BLaER1 treated with 17β-estradiol and CSF1 and Interleukin-3, amounts not matched to agents 10 nM and 100 nM (cell line): Measurements from ENCODE around the gene PSMA7.
"Not testable (repeated sequence)": the region's sequence is repeated elsewhere in the genome, so short reads cannot be mapped to it uniquely, and the experiment has no call there.

Experiments used
- H3K27ac ChIP-seq, 11 experiments: shearing (Covaris generic); formaldehyde crosslinking; 2 replicates each; pipeline ENCODE4 v1.8.1; 2022
- H3K27me3 ChIP-seq, 11 experiments: shearing (Covaris generic); formaldehyde crosslinking; 2 replicates each; pipeline ENCODE4 v1.8.1; 2022
- H3K36me3 ChIP-seq, 11 experiments: shearing (Covaris generic); formaldehyde crosslinking; 2 replicates each; pipeline ENCODE4 v1.8.1; 2022
- H3K4me1 ChIP-seq, 10 experiments: shearing (Covaris generic); formaldehyde crosslinking; 2 replicates each; pipeline ENCODE4 v1.8.1; 2022
- H3K4me2 ChIP-seq, 11 experiments: shearing (Covaris generic); formaldehyde crosslinking; 2 replicates each; pipeline ENCODE4 v1.8.1; 2022
- H3K4me3 ChIP-seq, 10 experiments: shearing (Covaris generic); formaldehyde crosslinking; 2 replicates each; pipeline ENCODE4 v1.8.1; 2022
- H3K9ac ChIP-seq, 11 experiments: shearing (Covaris generic); formaldehyde crosslinking; 2 replicates each; pipeline ENCODE4 v1.8.1; 2022
- H3K9me3 ChIP-seq, 11 experiments: shearing (Covaris generic); formaldehyde crosslinking; replicated peaks in 1 of 11; 2 replicates each; pipeline ENCODE4 v1.8.1; 2022
- H4K20me1 ChIP-seq, 11 experiments: shearing (Covaris generic); formaldehyde crosslinking; 2 replicates each; pipeline ENCODE4 v1.8.1; 2022
- Cebpa-rat ChIP-seq, 11 experiments: shearing (Covaris generic); IDR thresholded peaks; 2 replicates each; pipeline ENCODE4 v1.8.1; 2022

The PSMA7 gene

GRCh38 chr20:62151835-62152364, 8.7 kb upstream of the PSMA7 start:
- H3K36me3 ChIP-seq = peaks cover 32 to 64% (median 50%) of the 10 kb centered on the region in 11 experiments

GRCh38 chr20:62151225-62151624, 8.0 kb upstream of the PSMA7 start:
- Histone ChIP-seq H3K36me3 (peaks cover 32 to 67% (median 53%) of the 10 kb centered on the region in 11 experiments), H4K20me1 (peaks cover 94 to 100% (median 100%) of the 10 kb centered on the region in 11 experiments), H3K27ac (no peak overlapping the region), H3K9me3 (peaks cover 10 to 21% (median 16%) of the 10 kb centered on the region in 11 experiments; a peak in 19 of 22 replicates), H3K4me1 (peaks cover 9 to 29% (median 24%) of the 10 kb centered on the region in 10 experiments), H3K9ac (peak overlapping the region in 2 of 11 experiments; percentile 5 to 13; a peak in 1 of 22 replicates), H3K27me3 (no peaks in the 10 kb centered on the region), H3K4me3 (no peak overlapping the region), H3K4me2 (no peak overlapping the region)
- no peak for TF ChIP-seq Cebpa-rat (IDR thresholded peaks at IDR 0.05)

More at GRCh38 chr20:62151835-62152364, 8.7 kb upstream of the PSMA7 start:
- no peak overlapping the region for H3K9ac ChIP-seq
- H3K9me3 ChIP-seq = peaks cover 10 to 21% (median 16%) of the 10 kb centered on the region in 11 experiments; a peak in 19 of 22 replicates
- no peak overlapping the region for H3K4me3 ChIP-seq
- peaks cover 94 to 100% (median 100%) of the 10 kb centered on the region in 11 experiments for H4K20me1 ChIP-seq
- no peaks in the 10 kb centered on the region for H3K27me3 ChIP-seq
- H3K4me2 ChIP-seq = no peak overlapping the region
- TF ChIP-seq Cebpa-rat (IDR thresholded peaks at IDR 0.05) = no peak
- H3K4me1 ChIP-seq = peaks cover 13 to 33% (median 28%) of the 10 kb centered on the region in 10 experiments
- H3K27ac ChIP-seq = no peak overlapping the region

DNA sequence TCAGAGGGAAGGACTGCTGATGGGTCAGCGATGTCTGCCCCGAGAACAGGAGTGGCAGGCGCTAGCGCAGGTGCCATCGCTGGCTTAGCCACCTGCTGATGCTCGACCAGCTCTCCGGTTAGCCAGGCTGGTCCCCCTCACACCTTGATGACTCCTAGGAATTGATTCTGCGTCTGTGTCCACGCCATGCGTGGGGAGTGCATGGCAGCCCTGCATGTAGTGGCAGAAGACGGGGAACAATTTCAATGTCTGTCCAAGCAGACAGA, 7.0 kb upstream of the PSMA7 start:
- Histone ChIP-seq H3K9ac (no peak overlapping the region), H3K27ac (no peak overlapping the region), H3K4me1 (peaks cover 13 to 29% (median 24%) of the 10 kb centered on the region in 10 experiments), H3K36me3 (peaks cover 40 to 76% (median 60%) of the 10 kb centered on the region in 11 experiments), H3K4me2 (no peak overlapping the region), H4K20me1 (peaks cover 94 to 100% (median 100%) of the 10 kb centered on the region in 11 experiments), H3K4me3 (no peak overlapping the region), H3K9me3 (peaks cover 10 to 21% (median 16%) of the 10 kb centered on the region in 11 experiments; a peak in 19 of 22 replicates), H3K27me3 (no peaks in the 10 kb centered on the region)
- TF ChIP-seq Cebpa-rat (IDR thresholded peaks at IDR 0.05) = no peak

DNA sequence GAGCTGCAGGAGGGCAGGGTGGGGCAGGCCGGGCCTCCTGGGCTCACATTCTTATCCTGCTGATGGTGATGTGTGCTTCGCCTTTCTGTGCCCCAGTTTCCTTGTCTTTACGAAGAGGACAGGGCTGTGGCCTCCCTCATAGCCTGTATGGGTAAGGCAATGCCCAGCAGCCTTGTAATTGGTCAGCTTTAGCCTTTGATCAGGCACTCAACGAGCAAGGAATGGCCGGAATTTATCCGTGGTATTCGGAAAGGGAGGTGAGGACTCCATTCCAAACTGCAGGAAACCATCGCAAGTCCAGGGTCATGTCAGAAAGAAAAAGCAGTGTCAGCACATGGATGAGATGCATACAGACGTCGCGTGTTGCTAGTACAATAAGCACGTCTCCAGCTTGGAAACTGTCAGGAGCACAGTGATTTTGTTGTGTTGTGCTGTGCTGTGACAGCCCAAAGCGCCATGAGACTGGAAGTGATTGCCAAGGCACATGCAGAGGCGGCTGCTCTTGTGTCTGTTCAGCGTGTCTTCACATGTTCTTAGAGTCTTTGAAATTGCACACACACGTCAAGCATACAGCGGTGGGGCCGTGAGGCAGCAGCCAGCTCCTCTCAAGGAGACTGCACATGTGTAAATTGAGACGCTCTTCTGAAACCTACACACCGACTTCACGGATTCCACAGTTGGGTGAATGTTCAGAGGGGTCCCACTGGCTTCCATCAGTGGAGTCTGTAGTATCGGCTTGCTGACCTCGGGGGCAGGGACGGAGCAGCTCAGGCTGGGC, 6.5 kb upstream of the PSMA7 start:
- Histone ChIP-seq H3K4me1 (peaks cover 18 to 29% (median 24%) of the 10 kb centered on the region in 10 experiments), H3K27me3 (no peaks in the 10 kb centered on the region), H3K9ac (0 out of 22 replicates have a peak overlapping the region, but pooled peaks of 1 of the 11 experiments have one; percentile 2), H3K4me3 (no peak overlapping the region), H3K9me3 (peaks cover 10 to 21% (median 16%) of the 10 kb centered on the region in 11 experiments; a peak in 19 of 22 replicates), H4K20me1 (peaks cover 94 to 100% (median 100%) of the 10 kb centered on the region in 11 experiments), H3K4me2 (no peak overlapping the region), H3K36me3 (peaks cover 37 to 74% (median 57%) of the 10 kb centered on the region in 11 experiments), H3K27ac (no peak overlapping the region)
- no peak for TF ChIP-seq Cebpa-rat (IDR thresholded peaks at IDR 0.05)

DNA sequence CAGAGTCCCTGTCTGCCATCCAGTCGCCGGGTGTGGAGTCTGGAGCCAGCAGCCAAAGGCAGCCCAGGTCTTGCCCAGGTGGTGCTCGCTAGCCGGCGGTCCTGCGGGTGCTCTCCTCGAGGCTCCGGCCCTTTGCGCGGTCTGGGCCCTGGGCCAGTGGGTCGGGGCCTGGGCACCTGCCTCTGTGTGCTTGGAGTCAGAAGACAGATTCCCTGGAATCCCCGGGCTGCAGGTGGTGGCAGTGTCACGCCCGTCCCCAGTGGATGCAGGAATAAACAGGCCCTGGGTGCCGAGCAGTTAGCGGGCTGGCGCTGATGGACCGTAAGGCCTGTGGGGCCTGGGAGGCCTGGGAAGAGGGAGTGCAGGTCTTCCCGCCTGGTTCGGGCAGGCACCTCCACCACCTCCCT, 5.7 kb upstream of the PSMA7 start:
- peaks cover 18 to 27% (median 22%) of the 10 kb centered on the region in 10 experiments for H3K4me1 ChIP-seq

GRCh38 chr20:62148383-62148782, 5.2 kb upstream of the PSMA7 start:
- peaks cover 24 to 61% (median 43%) of the 10 kb centered on the region in 11 experiments for H3K36me3 ChIP-seq
- H3K4me2 ChIP-seq, H3K27ac ChIP-seq, H3K9ac ChIP-seq, H3K27me3 ChIP-seq, H3K4me3 ChIP-seq: not testable (repeated sequence)
- peaks cover 18 to 27% (median 22%) of the 10 kb centered on the region in 10 experiments for H3K4me1 ChIP-seq
- peaks cover 8 to 17% (median 13%) of the 10 kb centered on the region in 11 experiments; a peak in 19 of 22 replicates for H3K9me3 ChIP-seq
- peaks cover 85 to 97% (median 96%) of the 10 kb centered on the region in 11 experiments for H4K20me1 ChIP-seq

More for the DNA sequence above, 5.7 kb upstream of the PSMA7 start:
- Histone ChIP-seq H3K9ac (0 out of 22 replicates have a peak overlapping the region, but pooled peaks of 2 of the 11 experiments have one; percentile 2 to 16), H3K4me3 (no peak overlapping the region), H3K27me3 (no peaks in the 10 kb centered on the region), H4K20me1 (peaks cover 90 to 100% (median 100%) of the 10 kb centered on the region in 11 experiments), H3K4me2 (no peak overlapping the region), H3K36me3 (peaks cover 29 to 66% (median 49%) of the 10 kb centered on the region in 11 experiments), H3K27ac (no peak overlapping the region), H3K9me3 (peaks cover 10 to 21% (median 16%) of the 10 kb centered on the region in 11 experiments; a peak in 19 of 22 replicates)
- TF ChIP-seq Cebpa-rat (IDR thresholded peaks at IDR 0.05) = no peak

GRCh38 chr20:62147528-62147927, 4.3 kb upstream of the PSMA7 start:
- Histone ChIP-seq H3K4me2 (peak overlapping the region in 1 of 11 experiments; percentile 29; a peak in 1 of 22 replicates), H3K36me3 (peaks cover 15 to 52% (median 35%) of the 10 kb centered on the region in 11 experiments), H3K9ac (peak overlapping the region in 1 of 11 experiments; percentile 15; a peak in 1 of 22 replicates), H3K4me1 (peaks cover 18 to 27% (median 22%) of the 10 kb centered on the region in 10 experiments), H3K9me3 (peaks cover 0 to 8% (median 6%) of the 10 kb centered on the region in 11 experiments; a peak in 12 of 22 replicates), H3K4me3 (no peak overlapping the region), H3K27ac (no peak overlapping the region), H4K20me1 (peaks cover 80 to 94% (median 91%) of the 10 kb centered on the region in 11 experiments), H3K27me3 (no peaks in the 10 kb centered on the region)
- TF ChIP-seq Cebpa-rat (IDR thresholded peaks at IDR 0.05) = no peak

DNA sequence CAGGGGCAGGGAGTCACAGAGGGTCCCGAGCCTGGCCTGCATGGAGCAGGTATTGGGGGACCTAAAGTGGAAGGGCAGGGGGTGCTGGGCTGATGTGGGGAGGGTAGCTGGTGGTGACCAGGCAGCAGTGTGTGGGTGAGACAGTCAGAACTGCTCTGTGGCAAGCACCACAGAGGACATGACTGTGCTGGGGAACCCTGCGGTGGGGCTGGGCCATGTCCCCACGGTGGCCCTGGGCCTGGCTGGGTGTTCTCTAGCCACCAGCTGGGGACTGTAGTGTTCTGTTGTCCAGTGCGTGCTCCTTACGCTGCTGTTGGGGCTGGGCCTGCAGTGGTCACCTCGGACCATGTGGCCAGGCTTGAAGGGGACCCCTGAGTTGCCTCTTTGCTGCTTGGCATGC, 3.9 kb upstream of the PSMA7 start:
- H3K4me2 ChIP-seq = peak overlapping the region in 1 of 11 experiments; percentile 29; a peak in 1 of 22 replicates
- no peak overlapping the region for H3K4me3 ChIP-seq
- peaks cover 11 to 48% (median 31%) of the 10 kb centered on the region in 11 experiments for H3K36me3 ChIP-seq
- H3K4me1 ChIP-seq = peaks cover 18 to 27% (median 22%) of the 10 kb centered on the region in 10 experiments
- peak overlapping the region in 1 of 11 experiments; percentile 15; a peak in 1 of 22 replicates for H3K9ac ChIP-seq
- H4K20me1 ChIP-seq = peaks cover 78 to 94% (median 91%) of the 10 kb centered on the region in 11 experiments
- no peaks in the 10 kb centered on the region for H3K27me3 ChIP-seq
- no peak overlapping the region for H3K27ac ChIP-seq
- TF ChIP-seq Cebpa-rat (IDR thresholded peaks at IDR 0.05) = no peak
- peaks cover 0 to 4% (median 1%) of the 10 kb centered on the region in 11 experiments; a peak in 11 of 22 replicates for H3K9me3 ChIP-seq
